GM19099 (cell line): ENCODE results near the gene CELSR1.

Experiments
- POLR2A ChIP-seq: IDR thresholded peaks from 3 replicates; pipeline ENCODE4 v1.6.1; 2011; ENCODE audit warnings: low read depth; ENCODE audit not compliant: insufficient read length; ENCODE audit errors: extremely low read depth

Gene CELSR1

GRCh38 chr22:46352691-46353386 lies 184.6 kb downstream of the CELSR1 start:
- TF ChIP-seq POLR2A = no peak

GRCh38 chr22:46352276-46352675 lies 185.1 kb downstream of the CELSR1 start:
- TF ChIP-seq POLR2A = no peak

DNA sequence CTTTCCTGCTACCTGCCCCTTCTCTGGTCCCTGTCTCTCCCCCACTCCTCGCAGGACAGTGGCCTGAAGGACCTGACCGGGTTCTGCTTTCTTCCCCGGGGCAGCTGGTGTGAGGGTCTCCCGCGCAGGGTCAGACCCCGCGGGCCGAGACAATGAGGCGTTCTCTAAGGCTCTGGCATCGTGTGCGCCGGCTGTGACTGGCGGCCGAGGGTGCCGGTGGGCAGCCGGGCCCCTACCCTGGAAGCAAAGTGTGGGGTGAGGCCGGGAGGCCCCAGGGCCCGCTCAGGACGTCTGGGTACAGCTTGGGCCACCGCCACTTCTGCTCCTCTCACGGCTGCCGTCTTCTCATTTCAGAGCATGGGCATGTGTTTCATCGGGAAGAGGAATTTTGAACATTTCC lies 185.7 kb downstream of the CELSR1 start:
- TF ChIP-seq POLR2A = no peak

GRCh38 chr22:46351131-46351735 lies 186.2 kb downstream of the CELSR1 start:
- TF ChIP-seq POLR2A = no peak

GRCh38 chr22:46350646-46351045 lies 186.8 kb downstream of the CELSR1 start:
- no peak for TF ChIP-seq POLR2A

DNA sequence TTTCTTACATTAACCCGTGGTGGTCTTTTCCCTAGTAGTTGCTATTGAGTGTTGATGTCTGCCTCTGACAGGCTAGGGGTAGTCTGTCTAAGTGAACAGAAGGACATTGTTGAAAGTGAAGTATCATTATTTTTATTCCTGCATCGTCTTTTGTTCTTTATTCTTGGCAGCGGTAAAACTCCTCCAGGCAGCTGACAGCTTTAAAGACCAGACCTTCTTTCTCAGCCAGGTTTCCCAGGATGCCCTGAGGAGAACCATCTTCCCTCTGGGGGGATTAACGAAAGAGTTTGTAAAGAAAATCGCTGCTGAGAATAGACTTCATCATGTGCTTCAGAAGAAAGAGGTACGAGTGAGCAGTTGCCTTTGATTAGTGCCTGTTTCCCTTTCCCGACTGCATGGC lies 187.3 kb downstream of the CELSR1 start:
- TF ChIP-seq POLR2A = no peak

DNA sequence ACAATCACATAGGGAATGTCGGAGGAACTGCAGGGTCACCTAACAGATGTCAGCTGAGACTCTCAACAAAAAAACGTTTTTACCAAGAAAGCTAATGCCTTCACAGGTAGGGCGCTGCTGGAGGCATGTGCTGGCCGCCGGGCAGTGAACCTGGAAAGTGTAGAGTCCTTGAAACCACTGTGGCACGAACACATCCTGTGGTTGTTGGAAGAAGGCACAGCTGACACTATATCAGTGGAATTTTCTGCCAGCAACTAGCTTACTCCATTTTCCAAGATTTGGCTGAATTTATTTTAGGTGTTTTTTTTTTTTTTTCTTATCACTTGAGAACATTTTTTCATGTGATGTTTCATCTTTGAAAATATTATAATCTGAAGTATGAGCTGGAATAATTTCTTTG lies 187.7 kb downstream of the CELSR1 start:
- no peak for TF ChIP-seq POLR2A

- TF ChIP-seq POLR2A = no peak
These were observed 188.2 kb downstream of the CELSR1 start for GRCh38 chr22:46349238-46349637.

GRCh38 chr22:46348099-46348695 lies 189.2 kb downstream of the CELSR1 start:
- no peak for TF ChIP-seq POLR2A

GRCh38 chr22:46347646-46348045 lies 189.8 kb downstream of the CELSR1 start:
- TF ChIP-seq POLR2A = no peak

DNA sequence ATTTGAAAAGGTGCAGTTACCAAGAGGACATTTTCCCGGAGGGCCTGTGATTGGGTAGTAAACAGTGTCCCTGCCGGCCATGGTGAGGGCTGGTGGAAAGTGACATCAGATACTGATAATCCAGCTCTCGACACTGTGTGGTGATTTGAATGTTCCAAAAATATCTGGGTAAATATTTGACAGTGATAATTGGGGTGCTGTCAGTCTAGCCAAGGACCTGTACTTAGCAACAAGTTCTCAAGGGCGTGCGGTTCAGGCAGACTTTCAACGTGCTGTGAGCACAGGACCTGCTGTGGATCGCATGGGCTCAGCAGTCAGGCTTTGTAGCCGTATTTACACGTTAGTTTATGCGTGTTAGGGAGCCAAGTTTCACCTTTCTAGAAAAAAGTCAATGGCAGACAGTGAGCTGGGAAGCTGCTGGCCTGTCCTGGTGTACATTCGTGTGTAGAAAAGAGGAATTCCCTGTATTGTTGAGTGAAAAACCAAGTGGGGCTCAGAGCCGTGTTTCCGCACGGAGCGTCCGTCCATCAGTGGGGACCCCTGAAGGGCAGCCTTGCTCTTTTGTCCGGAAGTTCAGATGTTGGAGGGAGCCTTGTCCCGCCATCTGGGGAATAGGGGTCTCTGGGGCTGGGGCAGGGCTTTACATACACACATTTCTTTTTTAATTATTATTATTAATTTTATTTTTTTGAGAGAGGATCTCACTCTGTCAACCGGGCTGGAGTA lies 190.6 kb downstream of the CELSR1 start:
- no peak for TF ChIP-seq POLR2A

- no peak for TF ChIP-seq POLR2A
These were observed 196.7 kb downstream of the CELSR1 start for GRCh38 chr22:46340676-46341075.

- TF ChIP-seq POLR2A = no peak
These were observed 197.5 kb downstream of the CELSR1 start for GRCh38 chr22:46339956-46340355.

DNA sequence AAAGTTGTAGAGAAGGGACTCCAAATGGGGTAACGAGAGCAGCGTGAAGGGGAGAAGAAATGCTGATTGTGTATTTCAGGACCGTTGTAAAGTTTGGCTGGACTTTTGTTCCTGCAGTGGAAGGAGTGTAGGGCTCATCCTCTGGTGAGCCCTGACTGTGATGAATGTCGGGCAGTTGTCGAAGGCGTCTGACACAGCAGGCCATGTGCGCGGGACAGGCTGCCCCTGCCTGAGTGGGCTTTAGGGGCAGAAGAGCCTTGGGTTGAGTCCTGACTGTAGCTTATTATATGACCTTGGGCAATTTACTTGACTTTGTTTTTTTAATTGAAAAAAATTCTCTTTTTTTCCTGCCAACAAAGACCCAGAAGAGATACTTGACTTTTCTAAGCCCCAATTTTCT lies 198.8 kb downstream of the CELSR1 start:
- TF ChIP-seq POLR2A = no peak

- TF ChIP-seq POLR2A = no peak
These were observed 199.6 kb downstream of the CELSR1 start for GRCh38 chr22:46337870-46338269.

DNA sequence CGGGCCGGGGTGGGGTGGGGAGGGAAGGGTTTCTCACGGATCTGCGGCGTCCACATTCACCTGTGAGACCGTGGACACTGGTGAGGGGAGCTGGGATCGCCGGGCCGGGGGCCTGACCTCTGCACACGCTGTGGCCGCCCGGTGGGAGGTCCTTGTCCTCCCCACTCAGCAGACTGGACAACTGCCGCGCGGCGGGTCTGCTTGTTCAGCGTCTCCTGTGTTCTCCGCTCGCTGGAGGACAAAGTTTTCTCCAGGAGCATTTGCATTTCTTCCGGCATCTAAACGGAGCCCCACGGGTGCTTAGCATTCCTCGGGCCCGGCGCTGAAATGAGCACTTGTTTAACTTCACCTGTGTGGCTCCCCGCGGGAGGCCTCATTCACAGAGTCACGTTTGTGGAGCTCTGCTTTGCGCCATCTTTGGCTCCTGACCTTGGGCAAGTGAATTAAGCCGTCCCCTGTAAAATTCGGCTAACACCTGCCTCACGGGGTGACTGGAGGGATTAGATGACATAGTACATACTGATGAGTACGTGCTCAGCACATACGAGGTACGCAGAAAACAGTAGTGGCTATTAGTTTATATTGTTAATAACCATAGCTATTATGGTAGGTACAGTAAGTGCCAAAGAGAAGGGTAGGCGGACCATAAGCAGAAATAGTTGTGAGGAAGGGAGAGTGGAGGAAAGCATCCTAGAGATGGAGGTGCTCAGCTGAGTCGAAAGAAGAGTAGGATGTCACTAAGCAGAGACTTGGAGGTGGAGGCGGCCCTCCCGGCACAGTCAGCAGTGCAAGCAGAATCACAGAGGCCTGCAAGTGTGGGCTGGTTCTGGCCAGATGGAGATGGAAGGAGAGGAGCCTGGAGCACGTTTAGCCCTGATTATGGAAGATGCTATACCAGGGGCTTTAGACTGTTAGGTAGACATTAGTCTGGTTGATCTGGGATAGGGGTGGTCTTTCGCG lies 201.0 kb downstream of the CELSR1 start:
- no peak for TF ChIP-seq POLR2A
